Right lobe of liver (tissue), 6 donors: Measurements from ENCODE around the gene ACYP1. TPM values are rescaled to one million over a fixed set of nuclear protein-coding genes. Genes with fewer than 3 reads are reported as not detected.

Experiments
- ATAC-seq, 4 donors: fragments of 200-7000 bp; cut with Tn5 transposase; one replicate each; pipeline ENCODE4 v1.9.1; 2020; ENCODE audit warnings: mild to moderate bottlenecking in 4 of 4, moderate library complexity in 4 of 4
- DNase-seq, 3 donors: peaks; one replicate each; pipeline ENCODE4 v3.0.0-alpha.2; 2020
- H3K27ac ChIP-seq, 3 donors: fragments of 200-600 bp; one replicate each; pipeline ENCODE4 v1.8.0; 2022
- H3K27me3 ChIP-seq, 2 donors: fragments of 200-600 bp; one replicate each; pipeline ENCODE4 v1.8.0; 2022
- H3K36me3 ChIP-seq, 4 donors: fragments of 200-600 bp; sonication (generic) in 1 of 4; one replicate each; pipeline versions ENCODE4 v1.5.1 to v1.8.0; 2017 to 2022; ENCODE audit warnings: control low read depth in 1 of 4
- H3K4me1 ChIP-seq, 4 donors: fragments of 200-600 bp; sonication (generic) in 1 of 4; one replicate each; pipeline versions ENCODE4 v1.5.1 to v1.8.0; 2017 to 2022; ENCODE audit warnings: control low read depth in 1 of 4
- H3K4me3 ChIP-seq, 3 donors: fragments of 200-600 bp; one replicate each; pipeline ENCODE4 v1.8.0; 2022
- H3K9me3 ChIP-seq, 4 donors: fragments of 200-600 bp; sonication (generic) in 1 of 4; one replicate each; pipeline versions ENCODE4 v1.5.1 to v1.8.0; 2017 to 2022; ENCODE audit warnings: control low read depth in 1 of 4
- POLR2A ChIP-seq: fragments of 450-650 bp; IDR thresholded peaks from one replicate; pipeline ENCODE4 v1.6.1; 2017; ENCODE audit warnings: antibody characterized with exemption, mild to moderate bottlenecking
- WGBS: methylation state at CpG from one replicate; pipeline ENCODE4 v1.1.6; 2018; ENCODE audit warnings: low coverage, low lambda C conversion rate; ENCODE audit not compliant: insufficient coverage; ENCODE audit errors: missing lambda C conversion rate; 5-methylcytosine and 5-hydroxymethylcytosine counted together
- intact Hi-C, 2 donors: fragments of 100-400 bp; cut with DNase I; formaldehyde crosslinking; loops; one replicate each; pipeline versions ENCODE4 v1.11.2 to v1.14.1; 2022
- total RNA-seq, 6 experiments: library from RNA; depleted of rRNA in 2 of 6; stranded (reverse); fragments of >200 nt in 2 of 6; fragmentation: NEBNext Ultra II Directional in 3 of 6; extraction: Animal tissue kit (Norgen Biotek cat#: 25700) in 3 of 6; gene quantifications; one replicate each; pipeline versions ENCODE4 v1.1.0 to v1.2.4, GENCODE V29; 2016 to 2023
- TF ChIP-seq, protein P1 (sequence below), 4 donors: fragments of 200-600 bp in 3 of 4; fragments of 450-650 bp in 1 of 4; IDR thresholded peaks; one replicate each; pipeline versions ENCODE4 v1.5.1 to v1.8.0; 2016 to 2022; ENCODE audit warnings: antibody characterized with exemption in 4 of 4, mild to moderate bottlenecking in 2 of 4
- donor health status: DM: no; HTN: yes; CAD: no.
- donor health status: DM: no; HTN: no; CAD: no.
- donor health status: DM: no; HTN: no; CAD: no.
- donor health status: DM: no; HTN: yes; CAD: no.
- donor health status: DM: no; HTN: yes; CAD: no.

Gene ACYP1
- total RNA-seq, 6 experiments from 2014 or later = 1.7 to 6.6 (median 3.6) TPM

DNA sequence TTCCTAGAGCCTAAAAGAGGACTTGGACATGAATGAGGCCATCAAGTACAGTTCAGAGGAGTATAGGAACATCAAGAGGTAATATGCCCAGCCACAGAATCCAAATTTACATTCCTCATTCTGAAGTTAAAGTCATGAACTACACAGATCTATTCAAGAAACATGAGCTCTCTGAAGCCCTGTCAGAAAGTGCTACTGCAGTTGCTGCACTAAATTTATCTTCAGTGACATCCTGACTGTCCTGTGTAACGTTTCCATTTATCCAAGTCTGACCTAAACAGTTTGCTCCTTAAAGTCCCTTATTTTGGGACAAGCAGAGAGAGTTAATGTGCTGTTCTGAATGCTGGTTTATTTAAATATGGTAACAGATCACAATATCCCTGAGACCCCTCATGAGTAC is 34.9 kb upstream of the ACYP1 start:
- 75% methylated on average over 1 of the region's 1 CpG for WGBS
- peaks cover 0 to 90% (median 35%) of the 10 kb centered on the region in 4 donors for H3K36me3 ChIP-seq
- no peaks in the 10 kb centered on the region for H3K27me3 ChIP-seq
- no peaks in the 10 kb centered on the region for H3K9me3 ChIP-seq
- H3K4me1 ChIP-seq = no peaks in the 10 kb centered on the region
- ATAC-seq (no peak), DNase-seq (no peak)
- no peak overlapping the region for H3K4me3 ChIP-seq
- no peak overlapping the region for H3K27ac ChIP-seq
- intact Hi-C loops = no loop called here
- no peak for TF ChIP-seq POLR2A
- TF ChIP-seq, protein P1, sequence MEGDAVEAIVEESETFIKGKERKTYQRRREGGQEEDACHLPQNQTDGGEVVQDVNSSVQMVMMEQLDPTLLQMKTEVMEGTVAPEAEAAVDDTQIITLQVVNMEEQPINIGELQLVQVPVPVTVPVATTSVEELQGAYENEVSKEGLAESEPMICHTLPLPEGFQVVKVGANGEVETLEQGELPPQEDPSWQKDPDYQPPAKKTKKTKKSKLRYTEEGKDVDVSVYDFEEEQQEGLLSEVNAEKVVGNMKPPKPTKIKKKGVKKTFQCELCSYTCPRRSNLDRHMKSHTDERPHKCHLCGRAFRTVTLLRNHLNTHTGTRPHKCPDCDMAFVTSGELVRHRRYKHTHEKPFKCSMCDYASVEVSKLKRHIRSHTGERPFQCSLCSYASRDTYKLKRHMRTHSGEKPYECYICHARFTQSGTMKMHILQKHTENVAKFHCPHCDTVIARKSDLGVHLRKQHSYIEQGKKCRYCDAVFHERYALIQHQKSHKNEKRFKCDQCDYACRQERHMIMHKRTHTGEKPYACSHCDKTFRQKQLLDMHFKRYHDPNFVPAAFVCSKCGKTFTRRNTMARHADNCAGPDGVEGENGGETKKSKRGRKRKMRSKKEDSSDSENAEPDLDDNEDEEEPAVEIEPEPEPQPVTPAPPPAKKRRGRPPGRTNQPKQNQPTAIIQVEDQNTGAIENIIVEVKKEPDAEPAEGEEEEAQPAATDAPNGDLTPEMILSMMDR (IDR thresholded peaks at IDR 0.05) = no peak

- intact Hi-C loops = no loop called here
- ATAC-seq (no peak), DNase-seq (no peak)
- no peak for TF ChIP-seq POLR2A
- TF ChIP-seq, protein P1 (IDR thresholded peaks at IDR 0.05) = no peak
- H3K27me3 ChIP-seq = no peaks in the 10 kb centered on the region
- H3K36me3 ChIP-seq = peaks cover 0 to 87% (median 33%) of the 10 kb centered on the region in 4 donors
- no peak overlapping the region for H3K4me3 ChIP-seq
- no peaks in the 10 kb centered on the region for H3K9me3 ChIP-seq
- H3K4me1 ChIP-seq = no peaks in the 10 kb centered on the region
- H3K27ac ChIP-seq = no peak overlapping the region
Measured at GRCh38 chr14:75098212-75098611, 34.4 kb upstream of the ACYP1 start.

GRCh38 chr14:75096959-75097358 is 33.1 kb upstream of the ACYP1 start:
- Histone ChIP-seq H3K36me3 (peaks cover 0 to 87% (median 35%) of the 10 kb centered on the region in 4 donors), H3K27ac (no peak overlapping the region), H3K27me3 (no peaks in the 10 kb centered on the region), H3K4me3 (no peak overlapping the region), H3K4me1 (no peaks in the 10 kb centered on the region), H3K9me3 (no peaks in the 10 kb centered on the region)
- intact Hi-C loops = no loop called here
- TF ChIP-seq POLR2A = no peak
- TF ChIP-seq, protein P1 (IDR thresholded peaks at IDR 0.05) = no peak
- DNase-seq (no peak), ATAC-seq (no peak)
- WGBS = 79% methylated on average over 6 of the region's 6 CpGs

- no peak overlapping the region for H3K27ac ChIP-seq
- H3K9me3 ChIP-seq = no peaks in the 10 kb centered on the region
- H3K36me3 ChIP-seq = peaks cover 0 to 87% (median 38%) of the 10 kb centered on the region in 4 donors
- H3K4me1 ChIP-seq = no peaks in the 10 kb centered on the region
- ATAC-seq (no peak), DNase-seq (no peak)
- H3K27me3 ChIP-seq = no peaks in the 10 kb centered on the region
- intact Hi-C loops = no loop called here
- TF ChIP-seq, protein P1 (IDR thresholded peaks at IDR 0.05) = no peak
- no peak for TF ChIP-seq POLR2A
- H3K4me3 ChIP-seq = no peak overlapping the region
- 80% methylated on average over 4 of the region's 4 CpGs for WGBS
Measured at GRCh38 chr14:75095690-75096089, 31.9 kb upstream of the ACYP1 start.

DNA sequence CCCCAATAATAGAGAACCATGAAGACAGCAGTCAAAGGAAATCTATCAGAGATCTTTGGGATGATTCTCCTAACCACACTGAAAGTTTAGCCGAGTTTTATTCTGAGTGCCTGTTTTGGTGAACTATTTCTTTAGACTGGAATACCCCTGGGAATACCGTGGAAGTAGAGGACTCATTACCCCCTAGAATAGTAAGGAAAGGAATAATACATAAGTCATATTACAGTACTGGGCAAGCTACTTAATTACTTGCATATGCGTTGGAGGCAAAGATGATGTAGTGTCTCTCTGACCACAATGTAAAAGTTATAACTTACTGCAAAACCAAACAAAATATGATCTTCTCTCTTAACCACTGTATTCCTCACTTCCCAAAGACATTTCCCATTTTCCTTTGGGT is 31.1 kb upstream of the ACYP1 start:
- ATAC-seq = no peak
- TF ChIP-seq, protein P1 (IDR thresholded peaks at IDR 0.05) = no peak
- no peak for TF ChIP-seq POLR2A
- H3K27ac ChIP-seq = no peak overlapping the region
- 91% methylated on average over 3 of the region's 3 CpGs for WGBS
- no peak overlapping the region for H3K4me3 ChIP-seq
- no peaks in the 10 kb centered on the region for H3K9me3 ChIP-seq
- H3K4me1 ChIP-seq = no peaks in the 10 kb centered on the region
- intact Hi-C loops = loop anchor here in 1 of 2 donors (5.0 kb wide), 1 partner anchor 148 kb away; no protein-coding TSS in a partner anchor
- peaks cover 0 to 86% (median 42%) of the 10 kb centered on the region in 4 donors for H3K36me3 ChIP-seq
- DNase-seq = no peak
- H3K27me3 ChIP-seq = no peaks in the 10 kb centered on the region
